Effector CD4-positive, alpha-beta T cell (primary cell): ENCODE measurements around the gene RELT.

ENCODE experiments used
- DNase-seq: peaks from one replicate; pipeline ENCODE4 v3.0.0-alpha.2; 2020

RELT gene

DNA sequence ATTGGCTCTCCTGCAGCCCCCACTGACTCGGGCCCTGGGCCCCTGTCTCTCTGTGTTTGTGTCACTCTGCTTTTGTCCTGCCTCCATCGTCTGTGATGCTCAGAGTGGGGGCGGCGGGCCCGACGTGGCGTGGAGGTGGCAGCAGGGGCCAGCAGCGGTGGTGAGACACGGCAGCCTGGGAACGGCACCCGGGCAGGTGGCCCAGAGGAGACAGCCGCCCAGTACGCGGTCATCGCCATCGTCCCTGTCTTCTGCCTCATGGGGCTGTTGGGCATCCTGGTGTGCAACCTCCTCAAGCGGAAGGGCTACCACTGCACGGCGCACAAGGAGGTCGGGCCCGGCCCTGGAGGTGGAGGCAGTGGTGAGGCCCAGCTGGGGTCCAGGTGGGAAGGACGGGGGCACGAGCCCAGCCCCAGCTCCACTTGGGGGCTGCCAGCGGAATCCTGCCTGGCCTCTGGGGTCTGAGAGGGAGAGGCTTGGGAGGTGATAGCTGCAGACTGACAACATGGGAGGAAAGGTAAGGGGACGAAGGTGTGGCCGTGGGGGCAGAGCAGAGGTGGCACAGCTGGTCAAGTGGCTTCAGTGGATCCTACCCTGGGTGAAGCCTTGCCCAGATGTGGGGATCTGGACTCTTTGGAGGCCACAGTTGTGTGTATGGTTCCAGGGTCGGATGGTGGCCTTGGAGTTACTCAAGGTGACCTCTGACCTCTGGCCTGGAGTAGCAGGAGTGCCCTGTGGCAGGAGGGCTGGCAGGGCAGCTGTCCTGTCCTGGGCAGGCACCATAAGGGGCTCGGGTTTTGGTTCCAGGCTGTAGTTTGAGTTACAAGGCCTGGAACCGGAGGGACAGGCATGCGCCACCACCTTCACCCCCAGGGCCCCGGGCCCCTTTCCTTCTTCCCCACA lies 16.2 kb downstream of the RELT start:
- DNase-seq = no peak

DNA sequence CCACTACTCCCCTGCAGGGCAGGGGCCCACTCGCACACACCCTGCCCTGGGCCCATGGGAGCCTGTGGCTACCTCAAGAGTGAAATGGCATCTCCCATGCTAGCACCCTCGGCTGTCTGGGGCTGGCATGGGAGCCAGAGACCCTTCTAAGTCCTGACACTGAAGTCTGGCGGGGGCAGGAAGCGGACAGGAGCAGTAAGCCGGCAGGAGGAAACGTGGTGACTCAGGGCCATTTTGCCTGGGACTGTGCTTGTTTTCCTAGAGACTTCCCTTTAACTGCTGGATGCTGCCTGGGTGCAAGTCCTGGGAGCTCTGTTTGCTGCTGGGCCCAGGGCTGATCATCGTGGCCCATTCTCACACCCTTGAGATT lies 16.8 kb downstream of the RELT start:
- no peak for DNase-seq

- peak; percentile 54 for DNase-seq
These were observed 17.5 kb downstream of the RELT start for GRCh38 chr11:73393479-73394415.

- no peak for DNase-seq
These were observed 18.5 kb downstream of the RELT start for GRCh38 chr11:73394416-73395296.

GRCh38 chr11:73395297-73396208 lies 19.4 kb downstream of the RELT start:
- no peak for DNase-seq

DNA sequence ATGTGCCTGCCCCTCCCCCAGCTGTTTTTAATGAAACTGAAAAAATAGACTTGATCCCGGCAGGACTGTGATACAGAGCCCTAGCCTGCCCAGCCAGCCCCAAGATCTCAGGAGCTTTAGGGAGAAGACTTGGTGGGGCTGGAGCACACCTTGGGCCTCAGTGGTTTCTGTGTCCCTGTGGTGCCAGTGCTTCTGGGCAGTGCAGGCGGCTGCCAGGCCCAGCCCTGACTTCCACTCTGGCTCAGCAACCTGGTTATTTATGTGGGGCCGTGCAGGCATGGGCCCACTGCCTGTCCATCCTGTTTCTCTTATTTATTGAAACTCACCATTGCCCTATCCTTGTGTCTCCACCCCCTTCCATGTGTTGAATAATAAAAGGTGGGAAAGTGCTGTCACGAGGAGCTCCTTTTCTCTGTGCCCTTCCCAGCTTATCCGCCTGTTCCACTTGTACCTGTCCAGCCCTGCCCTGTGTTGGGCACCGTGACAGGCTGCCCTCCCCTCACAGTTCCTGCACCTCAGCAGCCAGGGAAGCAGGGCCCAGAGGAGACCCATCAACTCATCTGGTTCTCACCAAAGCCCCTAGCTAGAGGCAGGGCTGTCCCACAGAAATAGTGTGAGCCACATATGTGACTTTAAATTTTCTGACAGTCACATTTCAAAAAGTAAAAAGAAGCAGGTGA lies 20.2 kb downstream of the RELT start:
- no peak for DNase-seq

GRCh38 chr11:73396985-73397384 lies 20.8 kb downstream of the RELT start:
- no peak for DNase-seq

GRCh38 chr11:73397468-73398131 lies 21.4 kb downstream of the RELT start:
- DNase-seq = no peak

DNA sequence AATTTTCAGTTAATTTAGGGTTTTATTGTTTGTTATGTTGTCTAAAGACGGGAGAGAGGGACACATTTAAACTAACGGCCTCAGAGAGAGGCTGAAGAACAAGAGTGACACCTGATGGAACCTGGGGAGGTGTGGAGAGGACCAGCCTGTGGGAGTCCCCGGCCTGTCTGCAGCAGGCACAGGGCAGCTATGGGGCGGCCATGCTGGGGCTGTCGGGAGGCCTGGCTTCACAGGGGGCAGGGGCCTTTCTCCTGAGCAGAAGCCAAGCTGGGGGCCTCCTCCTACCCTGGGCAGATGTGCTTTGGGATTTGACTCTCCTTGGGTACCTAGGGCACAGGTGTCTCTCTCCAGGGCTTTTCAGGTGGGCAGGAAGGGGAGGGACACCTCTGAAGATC lies 21.9 kb downstream of the RELT start:
- DNase-seq = no peak

DNA sequence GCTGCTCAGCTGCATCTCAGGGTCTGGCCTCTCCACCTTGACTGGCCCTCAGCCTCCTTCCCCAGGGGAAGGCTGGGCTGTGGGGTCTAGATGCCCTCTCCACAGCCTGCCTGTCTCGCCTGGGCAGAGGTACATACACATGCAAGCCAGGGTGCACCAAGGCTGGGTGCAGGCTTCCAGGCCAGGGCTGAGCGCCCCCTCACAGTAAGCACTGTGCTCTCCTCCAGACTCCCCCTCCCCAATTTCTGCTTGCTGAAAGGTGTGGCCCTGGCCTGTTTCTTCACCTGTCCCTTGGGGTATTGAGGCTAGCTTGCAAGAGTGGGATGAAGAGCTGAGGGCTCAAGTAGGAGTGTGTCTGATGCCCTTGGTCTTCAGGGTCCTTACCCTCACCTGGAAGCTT lies 22.5 kb downstream of the RELT start:
- no peak for DNase-seq

- no peak for DNase-seq
These were observed 23.0 kb downstream of the RELT start for GRCh38 chr11:73399159-73399590.

DNA sequence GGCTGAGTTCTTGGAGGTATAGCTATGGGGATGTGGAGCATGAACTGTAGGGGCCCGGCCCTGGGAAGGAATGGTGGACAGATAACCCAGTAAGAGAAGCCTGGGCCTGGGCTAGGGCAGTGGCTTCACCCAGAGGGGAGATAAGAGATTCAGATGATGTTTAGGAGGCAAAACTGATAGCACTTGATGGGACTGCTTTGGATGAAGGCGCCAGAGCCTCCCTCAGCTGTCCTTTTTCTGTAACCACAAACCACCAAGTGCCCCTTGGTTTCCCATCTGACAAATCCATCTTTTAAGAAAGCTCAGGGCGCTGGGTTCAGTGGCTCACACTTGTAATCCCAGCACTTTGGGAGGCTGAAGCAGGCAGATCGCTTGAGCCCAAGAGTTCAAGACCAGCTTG lies 23.4 kb downstream of the RELT start:
- DNase-seq = no peak

DNA sequence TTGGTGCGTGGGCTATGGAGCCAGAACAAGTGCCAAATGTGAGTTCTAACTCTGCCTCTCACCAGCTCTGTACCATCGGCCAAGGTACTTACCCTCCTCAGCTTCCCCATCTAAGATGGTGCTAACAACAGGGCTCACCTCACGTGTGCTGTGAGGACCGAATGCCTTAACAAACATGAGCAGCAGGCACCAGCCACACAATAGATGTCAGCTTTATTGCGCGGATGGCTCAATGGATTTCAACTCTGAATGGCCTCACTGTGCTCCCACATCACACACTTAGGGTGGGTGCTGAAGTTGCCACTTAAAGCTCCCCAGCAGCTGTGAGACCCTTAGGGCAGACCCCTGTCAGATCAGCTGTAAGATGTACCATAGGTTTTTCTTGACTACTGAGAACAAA lies 24.1 kb downstream of the RELT start:
- DNase-seq = no peak

GRCh38 chr11:73401217-73401923 lies 25.2 kb downstream of the RELT start:
- DNase-seq = no peak

GRCh38 chr11:73401924-73402833 lies 26.0 kb downstream of the RELT start:
- no peak for DNase-seq

DNA sequence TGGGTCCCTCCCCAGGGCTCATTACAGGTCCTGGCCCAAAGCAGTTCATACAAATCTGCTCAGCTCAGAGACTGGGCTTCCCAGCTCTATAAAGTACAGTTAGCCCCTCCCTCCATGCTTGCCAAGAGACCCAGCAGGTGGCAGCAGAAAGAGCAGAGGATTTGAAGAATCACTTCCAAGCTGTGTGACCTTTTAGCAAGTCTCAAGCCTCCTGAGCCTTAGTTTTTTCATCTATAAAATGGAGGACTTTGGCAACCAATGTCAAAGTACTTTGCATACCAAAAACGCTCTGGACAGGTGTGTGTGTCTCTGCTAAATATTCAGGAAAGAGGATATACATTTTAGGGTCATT lies 26.6 kb downstream of the RELT start:
- no peak for DNase-seq

DNA sequence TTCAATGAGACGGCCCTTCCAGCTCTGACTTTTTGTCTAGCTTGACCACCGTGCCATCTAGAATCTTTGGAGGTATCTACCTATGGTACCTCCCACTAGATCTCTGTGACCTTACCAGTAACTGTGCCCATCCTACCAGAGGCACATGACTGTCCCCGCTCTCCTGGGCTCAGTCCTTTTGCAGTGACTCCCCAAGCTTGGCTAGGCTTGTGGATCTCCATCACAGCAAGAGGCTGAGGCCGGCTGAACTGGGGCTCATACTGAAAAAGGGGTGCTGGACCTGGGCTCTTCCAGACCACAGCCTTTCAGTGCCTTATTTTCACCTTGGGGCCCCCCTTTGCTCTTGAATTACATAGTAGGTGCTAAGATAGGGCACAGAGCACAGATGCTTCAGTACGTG lies 27.3 kb downstream of the RELT start:
- DNase-seq = no peak

- no peak for DNase-seq
These were observed 27.8 kb downstream of the RELT start for GRCh38 chr11:73404048-73404447.
